Fibroblast of lung (primary cell): ENCODE measurements around the gene SLC39A5.

Source experiments
- EZH2 ChIP-seq: IDR thresholded peaks from 2 replicates; pipeline ENCODE4 v1.5.1; 2012; ENCODE audit warnings: low read length, control low read depth, mild to moderate bottlenecking; ENCODE audit errors: missing control alignments
- TF ChIP-seq, protein P1 (sequence below), 2 donors: IDR thresholded peaks in 1 of 2; conservative IDR thresholded peaks in 1 of 2; 1 replicate in 1 of 2; 2 replicates in 1 of 2; pipeline ENCODE4 v1.5.1; 2011 to 2012; ENCODE audit warnings: low read length in 2 of 2, control low read depth in 1 of 2, inconsistent platforms in 1 of 2, low read depth in 1 of 2, mild to moderate bottlenecking in 1 of 2

DNA sequence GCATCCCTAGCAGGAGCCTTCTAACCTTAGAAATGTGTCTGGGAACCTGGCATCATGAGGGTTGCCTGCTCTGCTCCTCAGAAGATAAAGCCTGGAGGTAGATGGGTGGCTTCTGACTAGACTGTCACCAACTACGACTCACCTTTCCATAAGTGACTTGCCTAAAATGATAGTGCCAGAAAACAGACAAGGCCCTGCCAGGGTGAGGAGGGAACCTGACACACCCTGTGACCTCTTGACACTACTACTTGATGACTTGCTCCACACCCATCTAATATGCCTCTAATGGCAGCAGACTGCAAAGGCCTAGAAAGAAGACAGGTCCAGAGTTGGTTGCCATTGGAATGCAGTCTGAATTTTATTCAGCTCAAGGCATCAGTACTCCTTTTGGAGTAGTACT lies 17.5 kb upstream of the SLC39A5 start:
- TF ChIP-seq, protein P1, sequence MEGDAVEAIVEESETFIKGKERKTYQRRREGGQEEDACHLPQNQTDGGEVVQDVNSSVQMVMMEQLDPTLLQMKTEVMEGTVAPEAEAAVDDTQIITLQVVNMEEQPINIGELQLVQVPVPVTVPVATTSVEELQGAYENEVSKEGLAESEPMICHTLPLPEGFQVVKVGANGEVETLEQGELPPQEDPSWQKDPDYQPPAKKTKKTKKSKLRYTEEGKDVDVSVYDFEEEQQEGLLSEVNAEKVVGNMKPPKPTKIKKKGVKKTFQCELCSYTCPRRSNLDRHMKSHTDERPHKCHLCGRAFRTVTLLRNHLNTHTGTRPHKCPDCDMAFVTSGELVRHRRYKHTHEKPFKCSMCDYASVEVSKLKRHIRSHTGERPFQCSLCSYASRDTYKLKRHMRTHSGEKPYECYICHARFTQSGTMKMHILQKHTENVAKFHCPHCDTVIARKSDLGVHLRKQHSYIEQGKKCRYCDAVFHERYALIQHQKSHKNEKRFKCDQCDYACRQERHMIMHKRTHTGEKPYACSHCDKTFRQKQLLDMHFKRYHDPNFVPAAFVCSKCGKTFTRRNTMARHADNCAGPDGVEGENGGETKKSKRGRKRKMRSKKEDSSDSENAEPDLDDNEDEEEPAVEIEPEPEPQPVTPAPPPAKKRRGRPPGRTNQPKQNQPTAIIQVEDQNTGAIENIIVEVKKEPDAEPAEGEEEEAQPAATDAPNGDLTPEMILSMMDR (conservative IDR thresholded peaks at IDR 0.05 in 1 of 2, IDR thresholded peaks at IDR 0.05 in 1 of 2; ENCODE audit: low read depth in 1 of 2, low read length in 2 of 2): no peak
- TF ChIP-seq EZH2: no peak
